Stimulated activated CD8-positive, alpha-beta memory T cell treated with anti-CD3 and anti-CD28 coated beads, Interleukin-12 subunit alpha, Interleukin-12 subunit beta, amount 100 ng/mL, for 1 hour (primary cell): ENCODE data around the gene COL5A1.
"Not testable (repeated sequence)": the region's sequence is repeated elsewhere in the genome, so short reads cannot be mapped to it uniquely, and the experiment has no call there.

Experiments used
- DNase-seq: peaks from one replicate; pipeline ENCODE4 v3.0.0-alpha.2; 2020; ENCODE audit warnings: low read depth

The COL5A1 gene

DNA sequence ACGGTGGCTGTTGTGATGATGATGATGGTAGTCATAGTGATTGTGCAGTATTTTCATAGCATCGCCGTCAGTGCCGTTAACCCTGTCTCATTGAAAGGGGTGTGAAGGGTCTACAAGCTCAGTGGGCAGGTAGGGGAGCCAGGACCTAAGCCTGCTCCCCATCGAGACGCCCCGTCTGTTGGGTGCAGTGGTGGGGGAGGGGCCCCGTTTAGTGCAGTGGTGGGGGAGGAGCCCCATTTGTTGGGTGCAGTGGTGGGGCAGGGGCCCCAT, 68.6 kb downstream of the COL5A1 start:
- no peak for DNase-seq

DNA sequence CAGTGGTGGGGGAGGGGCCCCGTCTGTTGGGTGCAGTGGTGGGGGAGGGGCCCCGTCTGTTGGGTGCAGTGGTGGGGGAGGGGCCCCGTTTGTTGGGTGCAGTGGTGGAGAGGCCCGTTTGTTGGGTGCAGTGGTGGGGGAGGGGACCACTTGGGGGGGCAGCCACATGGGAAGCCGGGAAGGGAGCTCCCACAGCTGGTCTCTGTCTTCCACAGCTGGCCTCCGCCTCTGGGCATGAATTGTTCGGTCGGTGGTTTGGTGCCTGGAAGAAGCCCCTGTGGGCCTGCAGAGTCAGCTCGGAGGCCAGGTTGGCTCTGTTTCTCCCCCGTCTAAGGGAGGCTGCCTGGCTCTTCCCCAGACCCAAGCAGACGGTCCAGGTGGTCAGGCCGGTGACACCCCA, 69.3 kb downstream of the COL5A1 start:
- DNase-seq: no peak

DNA sequence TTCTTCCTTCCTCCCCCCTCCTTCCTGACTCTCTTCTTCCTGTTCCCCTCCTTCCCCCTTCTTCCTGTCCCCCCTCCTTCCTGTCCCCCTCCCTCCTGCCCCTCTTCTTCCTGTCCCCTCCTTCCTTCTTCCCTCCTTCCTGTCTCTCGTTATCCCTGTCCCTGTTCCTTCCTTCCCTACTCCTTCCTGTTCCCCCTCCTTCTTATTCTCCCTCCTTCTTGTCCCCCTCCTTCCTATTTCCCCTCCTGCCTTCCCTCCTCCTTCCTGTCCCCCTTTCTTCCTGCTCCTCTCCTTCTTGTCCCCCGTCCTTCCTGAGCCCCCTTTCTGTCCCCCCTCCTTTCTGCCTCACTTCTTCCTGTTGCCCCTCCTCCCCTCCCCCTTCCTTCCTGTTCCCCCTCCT, 70.6 kb downstream of the COL5A1 start:
- DNase-seq: no peak

DNA sequence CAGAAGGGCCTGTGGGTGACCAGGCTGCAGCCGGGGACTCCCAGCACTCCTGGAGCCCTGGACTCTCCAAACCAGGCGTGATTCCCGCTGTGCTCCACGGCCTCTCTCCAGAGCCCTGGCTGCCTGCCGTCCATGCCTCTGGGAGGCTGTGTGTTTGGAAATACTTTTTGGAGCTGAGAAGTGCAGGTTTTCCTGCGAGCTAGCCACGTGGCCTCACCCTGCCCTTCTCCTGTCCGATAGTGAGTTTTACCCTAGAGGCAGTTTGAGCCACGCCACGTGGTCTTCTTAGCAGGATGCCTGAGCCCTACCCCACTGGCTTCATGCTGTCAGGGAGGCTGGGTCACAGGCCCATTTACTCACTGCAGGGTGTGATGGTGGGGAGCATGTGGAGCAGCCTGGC, 71.3 kb downstream of the COL5A1 start:
- DNase-seq: no peak

DNA sequence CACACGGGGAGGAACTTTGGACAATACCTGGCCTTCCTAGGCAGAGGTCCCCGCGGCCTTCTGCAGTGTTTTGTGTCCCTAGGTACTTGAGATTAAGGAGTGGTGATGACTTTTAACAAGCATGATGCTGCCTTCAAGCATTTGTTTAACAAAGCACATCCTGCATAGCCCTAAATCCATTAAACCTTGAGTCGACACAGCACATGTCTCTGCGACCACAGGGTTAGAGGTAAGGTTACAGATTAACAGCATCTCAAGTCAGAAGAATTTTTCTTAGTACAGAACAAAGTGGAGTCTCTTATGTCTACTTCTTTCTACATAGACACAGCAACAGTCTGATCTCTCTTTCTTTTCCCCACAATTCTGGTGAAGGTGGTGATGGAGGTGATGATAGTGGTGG, 73.9 kb downstream of the COL5A1 start:
- not testable (repeated sequence) for DNase-seq

DNA sequence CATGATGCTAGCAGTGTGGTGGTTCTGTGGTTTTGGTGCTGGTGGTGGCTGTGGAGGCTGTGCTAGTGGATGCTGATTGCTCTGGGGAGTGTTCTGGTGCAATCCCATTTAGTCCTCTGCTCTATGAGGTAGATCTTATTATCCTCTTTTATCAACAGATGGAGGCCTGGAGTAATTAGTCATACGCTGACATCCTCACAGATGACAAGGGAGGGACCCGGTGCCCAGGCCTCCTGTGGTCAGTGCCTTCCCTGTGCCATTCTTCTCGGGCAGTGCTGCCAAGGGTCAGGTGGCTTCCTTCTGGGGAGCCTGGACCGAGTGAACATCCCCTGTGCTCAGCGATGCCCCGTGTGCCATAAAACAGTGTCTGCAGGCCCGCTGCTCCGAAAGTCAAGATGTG, 74.5 kb downstream of the COL5A1 start:
- DNase-seq: no peak

DNA sequence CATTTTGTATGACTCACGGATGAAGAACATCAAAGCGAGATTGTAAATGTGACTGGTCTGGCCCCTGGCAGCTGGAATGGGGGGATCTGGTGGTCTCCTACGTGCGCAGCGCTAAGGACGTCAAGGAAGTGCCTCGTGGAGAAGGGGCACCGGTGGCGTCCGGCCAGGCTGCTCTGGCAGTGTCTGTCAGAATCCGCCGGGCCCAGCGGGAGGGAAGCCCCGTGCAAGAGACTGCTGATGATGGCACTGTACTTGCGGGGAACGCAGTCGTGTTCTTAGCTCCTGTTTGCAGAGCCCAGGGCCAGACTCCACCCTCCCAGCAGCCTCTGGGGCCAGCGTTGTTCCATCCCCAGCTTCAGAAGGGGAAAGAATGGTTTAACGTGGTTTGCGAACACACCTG, 75.5 kb downstream of the COL5A1 start:
- no peak for DNase-seq

DNA sequence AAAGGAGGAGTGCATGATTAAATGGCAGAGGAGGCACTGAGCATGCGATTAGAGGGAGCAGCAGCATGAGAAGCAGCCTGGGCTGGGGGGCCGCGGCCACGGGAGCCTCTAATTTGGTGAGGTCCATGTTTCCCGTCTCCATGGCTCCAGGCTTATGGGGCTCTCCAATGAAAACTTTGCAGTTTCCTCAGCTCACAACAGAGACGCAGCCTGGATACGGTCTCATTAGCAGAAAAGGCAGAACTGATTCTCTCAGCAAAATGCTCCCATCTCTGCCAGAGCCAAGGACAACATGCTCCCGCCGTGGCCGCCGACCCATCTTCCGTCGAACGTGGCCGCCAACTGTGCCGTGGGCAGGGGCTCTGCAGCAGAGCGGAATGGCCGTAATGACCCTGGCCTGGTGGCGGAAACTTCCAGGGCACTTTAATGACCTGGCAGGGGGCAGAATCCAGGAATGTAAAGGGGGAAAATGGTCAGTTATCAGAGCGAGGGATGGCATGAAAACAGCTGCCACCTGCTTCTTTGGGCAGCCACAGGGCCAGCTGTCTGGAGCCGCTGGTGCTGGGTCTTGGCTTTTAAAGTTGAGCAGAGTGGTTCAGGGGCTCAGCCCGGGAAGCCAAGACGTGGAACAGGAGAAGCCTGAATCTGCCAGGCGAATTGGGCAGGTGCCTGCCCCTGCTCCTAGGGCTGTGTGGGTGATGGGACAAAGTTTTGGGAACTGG, 76.5 kb downstream of the COL5A1 start:
- DNase-seq: no peak

DNA sequence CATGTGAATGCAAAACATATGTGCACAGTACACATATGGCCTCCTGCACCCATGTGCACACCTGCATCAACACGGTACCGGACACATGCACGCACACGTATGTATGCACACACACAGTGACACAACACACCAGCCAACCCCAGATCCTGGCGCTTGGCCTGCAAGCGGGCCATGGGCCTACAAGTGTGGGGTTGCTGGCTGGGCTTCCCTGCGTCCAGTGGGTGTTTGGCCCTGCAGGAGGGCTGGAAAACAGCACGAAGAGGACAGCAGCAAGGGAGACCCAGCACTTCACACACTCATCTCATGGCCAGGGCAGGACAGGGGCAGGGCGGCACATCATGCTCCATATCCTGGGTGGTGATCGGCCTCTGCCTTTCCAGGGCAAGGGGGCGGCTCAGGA, 77.7 kb downstream of the COL5A1 start:
- no peak for DNase-seq

DNA sequence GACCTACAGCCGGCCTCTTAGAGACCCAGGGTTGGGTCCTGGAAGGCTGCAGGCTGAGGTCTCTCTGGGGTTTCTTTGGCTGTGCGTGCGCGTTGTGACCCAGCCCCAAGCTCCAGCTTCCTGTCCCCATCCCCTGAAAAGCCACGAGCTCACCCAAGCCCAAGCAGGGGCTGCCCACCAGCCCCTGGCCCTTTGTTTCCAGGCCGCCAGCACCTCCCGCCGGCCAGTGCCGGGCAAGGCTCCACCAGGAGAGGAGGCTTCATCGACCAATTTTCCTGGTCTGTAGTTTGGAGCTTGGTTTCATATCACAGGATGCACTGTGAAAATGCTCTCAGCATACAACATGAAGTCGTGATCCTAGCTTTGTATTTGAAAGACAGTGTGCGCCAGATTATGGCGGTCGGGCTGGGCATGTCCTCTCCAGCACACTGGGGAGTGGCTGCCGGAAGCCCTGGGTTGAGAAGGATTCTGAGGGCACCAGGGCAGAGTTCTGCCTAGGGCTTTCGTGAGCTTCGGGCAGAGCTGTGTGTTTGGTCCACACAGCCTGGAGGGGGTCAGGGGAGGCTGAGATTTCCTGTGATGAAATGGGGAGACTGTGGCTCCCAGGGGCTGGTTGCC, 78.6 kb downstream of the COL5A1 start:
- DNase-seq: no peak

DNA sequence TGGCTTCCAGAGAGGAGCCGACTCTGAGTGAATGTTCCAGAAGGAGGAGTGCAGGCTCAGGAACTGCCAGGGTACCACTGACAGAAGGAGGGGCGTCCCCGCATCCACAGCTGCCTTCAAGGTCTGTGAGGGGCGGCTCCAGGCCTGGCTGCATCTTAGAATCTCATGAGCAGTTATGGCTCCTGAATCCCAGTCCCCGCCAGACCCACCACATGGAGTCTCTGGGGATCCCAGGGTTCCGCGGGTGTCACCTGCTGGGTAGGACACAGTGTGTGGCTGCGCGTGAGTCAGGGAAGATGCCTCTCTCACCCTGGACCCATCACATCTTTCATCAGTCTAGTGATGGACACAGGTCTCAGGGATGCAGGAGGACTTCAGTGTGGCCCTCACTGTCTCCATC, 79.2 kb downstream of the COL5A1 start:
- DNase-seq: no peak

DNA sequence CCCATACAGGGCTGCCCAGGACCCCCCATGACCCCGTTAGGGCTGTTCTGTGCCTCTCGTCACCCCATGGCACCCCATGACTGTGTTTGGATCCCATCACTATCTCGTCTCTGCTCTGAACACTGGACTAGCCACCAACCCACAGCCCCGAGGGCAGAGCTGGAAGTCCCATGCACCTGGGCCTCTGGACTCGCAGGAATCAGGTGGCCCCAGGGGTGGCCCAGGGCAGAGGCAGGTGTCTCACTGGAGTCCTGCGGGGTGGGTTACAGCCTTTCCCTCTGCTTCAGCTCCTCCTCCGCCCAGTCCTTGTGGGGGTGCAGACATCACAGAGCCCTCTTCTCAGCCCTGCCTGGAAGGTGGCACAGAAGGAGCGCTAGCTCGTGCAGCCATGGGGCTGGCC, 79.7 kb downstream of the COL5A1 start:
- DNase-seq: no peak

DNA sequence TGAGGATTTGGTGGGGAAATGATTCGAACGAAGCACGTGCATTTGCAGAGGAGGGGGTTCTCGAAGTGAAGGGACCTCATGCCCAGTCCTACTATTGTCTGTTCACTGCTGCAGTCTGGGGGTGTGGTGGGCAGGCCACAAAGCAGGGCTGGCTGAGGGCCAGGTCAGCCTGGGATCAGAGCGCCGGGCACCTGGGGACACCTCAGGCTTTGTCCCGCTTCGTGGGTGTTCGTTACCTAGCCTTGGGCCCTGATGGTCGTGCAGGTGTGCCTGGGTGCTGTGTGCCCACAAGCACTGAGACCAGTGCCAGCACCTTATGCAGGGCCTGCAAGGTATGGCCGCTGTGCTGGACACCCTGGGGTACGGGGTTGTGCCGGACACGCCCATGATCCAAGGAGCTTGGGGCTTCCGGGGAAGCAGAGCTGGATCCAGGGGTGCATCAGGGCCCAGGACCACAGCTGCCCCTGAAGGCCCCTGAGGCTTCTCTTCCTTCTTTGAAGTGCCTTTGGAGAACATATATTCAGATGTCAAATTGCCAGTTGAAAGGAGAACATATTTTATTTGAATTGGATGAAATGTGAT, 80.6 kb downstream of the COL5A1 start:
- DNase-seq: no peak

DNA sequence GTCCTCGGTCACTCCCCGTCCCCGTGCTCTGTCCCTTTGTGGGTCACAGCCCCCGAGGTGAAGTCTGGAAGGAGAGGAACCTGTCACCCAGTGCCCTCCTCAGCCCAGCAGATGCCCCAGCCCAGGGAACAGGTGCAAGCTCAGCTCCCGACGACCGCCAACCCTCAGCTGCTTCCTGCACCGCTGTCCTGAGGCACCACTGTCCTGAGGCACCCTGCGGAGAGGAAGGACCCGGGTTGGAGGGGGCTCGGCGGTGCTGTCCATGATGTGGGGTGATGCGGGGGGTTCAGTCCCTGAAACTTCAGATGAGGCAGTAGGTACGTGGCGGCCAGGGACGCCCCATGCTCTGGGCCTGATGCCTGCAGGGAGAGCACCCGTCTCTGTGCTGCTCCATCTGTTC, 81.4 kb downstream of the COL5A1 start:
- DNase-seq: no peak

DNA sequence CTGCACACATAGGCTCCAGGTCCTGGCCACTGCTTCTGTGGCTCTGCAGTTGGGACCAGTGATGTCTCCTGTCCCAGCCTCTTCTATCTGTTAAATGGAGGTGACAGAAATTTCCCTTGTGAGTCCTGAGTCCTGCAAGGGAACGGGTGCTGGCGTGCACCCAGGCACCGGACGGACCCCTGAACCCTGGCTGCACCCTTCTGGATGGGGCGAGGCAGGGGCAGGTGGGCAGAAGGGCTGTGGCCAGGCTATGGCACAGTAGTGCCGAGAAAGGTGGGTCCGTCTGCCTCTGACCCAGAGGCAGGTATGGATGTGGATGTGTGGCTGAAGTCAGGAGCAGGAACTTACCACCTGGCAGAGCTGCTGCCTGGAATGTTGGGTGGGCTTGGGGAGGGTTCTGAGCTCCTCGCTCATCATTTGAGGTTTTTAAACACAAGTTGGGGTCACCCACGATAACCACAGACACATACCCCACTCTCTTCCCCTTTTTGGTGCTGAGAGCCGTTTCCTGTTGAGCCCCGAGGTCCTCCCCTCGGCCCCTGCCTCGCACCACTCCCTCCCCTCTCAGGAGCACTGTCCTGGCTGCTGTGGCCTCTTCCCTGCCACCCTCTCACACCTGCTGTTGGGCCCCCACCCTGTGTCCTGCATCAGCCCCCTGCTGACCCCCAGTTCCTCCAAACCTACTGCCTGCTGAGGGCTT, 82.0 kb downstream of the COL5A1 start:
- DNase-seq: no peak

DNA sequence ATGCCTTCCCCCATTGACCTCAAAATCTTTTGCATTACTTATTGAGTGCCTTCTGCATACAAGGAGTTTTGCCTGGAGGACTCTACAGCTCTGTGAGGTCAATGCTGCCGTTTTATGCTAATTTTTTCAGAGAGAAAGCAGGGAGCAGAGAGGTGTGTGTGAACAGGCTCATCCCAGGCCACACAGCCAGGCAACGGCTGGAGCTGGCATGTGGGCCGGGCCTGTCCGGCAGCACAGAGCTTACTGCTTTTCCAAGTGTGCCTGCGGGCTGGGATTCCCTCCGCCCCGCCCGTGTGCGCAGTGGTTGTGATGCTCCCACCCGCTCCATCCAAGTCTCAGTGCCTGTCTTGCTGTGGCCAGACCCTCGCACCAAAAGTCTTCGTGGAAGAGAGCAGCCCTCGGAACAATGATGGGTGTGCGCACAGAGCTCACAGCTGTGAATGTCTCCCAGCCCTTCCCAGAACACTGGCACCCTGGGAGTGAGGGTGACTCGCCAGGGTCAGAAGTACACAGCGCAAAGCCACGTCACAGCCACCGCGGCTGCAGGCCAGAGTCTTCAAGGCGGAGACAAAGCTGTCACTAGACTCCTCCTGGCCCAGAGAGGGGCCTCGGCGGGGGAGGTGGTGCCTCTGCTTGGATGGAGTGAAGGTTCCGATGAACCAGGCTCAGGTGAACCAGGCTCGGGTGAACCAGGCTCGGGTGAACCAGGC, 82.8 kb downstream of the COL5A1 start:
- no peak for DNase-seq

DNA sequence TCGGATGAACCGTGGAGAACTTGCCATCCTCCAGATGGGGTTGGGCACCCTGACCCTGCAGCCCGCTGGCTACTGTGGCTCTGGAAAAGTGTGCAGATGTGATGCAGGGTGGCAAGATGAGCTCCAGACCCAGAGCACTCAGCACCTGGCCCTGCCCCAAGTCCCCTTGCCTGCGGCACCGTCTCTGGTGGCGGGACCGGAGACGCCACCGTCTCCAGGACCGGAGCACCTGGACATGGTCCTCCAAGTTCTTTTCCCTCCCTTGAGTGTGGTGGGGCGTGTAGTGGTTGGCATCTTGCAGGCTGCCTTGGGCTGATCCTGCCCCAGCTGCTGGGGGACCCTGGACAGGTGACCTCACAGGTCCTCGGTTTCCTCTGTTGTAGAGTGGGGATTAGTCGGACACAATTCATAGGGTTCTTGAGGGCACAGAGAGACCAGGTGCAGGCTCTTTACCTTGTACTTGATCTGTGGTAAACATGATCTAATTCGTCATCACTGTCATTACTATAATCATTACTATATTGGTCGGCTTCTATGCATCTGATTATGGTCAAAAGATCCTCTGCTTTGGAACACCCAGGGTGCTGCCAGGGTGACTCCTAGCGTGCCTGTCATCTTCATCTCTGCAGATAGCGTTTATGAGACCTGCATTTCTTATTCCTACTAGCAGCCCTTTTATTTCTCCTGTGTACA, 83.5 kb downstream of the COL5A1 start:
- DNase-seq: no peak

DNA sequence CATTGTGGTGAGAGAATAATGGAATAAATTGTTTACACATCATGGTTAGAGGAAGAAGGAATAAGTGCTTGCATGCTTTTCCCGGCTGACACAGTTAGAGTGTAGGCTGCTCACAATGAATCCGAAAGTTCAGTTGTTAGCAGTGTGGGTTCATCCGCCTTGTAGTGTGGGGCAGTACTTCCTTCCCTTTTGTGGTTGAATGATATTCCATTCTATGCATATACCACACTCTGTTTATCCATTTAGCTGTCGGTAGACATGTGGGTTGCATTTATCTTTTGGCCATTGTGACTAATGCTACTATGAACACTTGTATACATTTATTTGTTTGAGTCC, 84.0 kb downstream of the COL5A1 start:
- DNase-seq: no peak

DNA sequence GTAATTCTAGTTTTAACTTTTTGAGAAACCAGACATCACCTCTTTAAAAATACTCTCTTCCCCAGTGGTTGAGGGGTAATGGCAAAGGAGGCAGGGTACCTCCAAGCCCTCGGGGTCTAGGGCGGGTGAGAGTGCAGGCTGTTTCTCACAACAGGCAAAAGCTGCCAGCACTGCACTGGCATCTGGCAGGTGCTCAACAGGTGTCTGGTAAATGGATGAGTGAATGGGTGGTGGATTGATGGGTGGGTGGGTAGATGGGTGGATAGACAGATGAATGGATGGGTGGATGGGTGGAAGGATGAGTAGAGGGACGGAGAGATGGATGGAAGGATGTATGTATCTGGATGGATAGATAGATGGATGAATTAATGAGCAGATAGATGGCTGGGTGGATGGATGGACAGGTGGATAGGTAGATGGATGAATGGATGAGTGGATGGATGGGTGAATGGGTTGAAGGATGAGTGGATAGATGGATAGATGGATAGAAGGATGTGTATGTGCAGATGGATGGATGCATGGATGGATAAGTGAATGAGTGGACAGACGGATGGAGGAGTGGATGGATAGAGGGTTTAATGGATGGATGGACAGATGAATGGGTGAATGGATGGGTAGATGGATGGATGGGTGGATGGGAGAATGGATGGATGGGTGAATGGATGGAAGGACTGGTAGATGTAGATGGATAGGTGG, 84.6 kb downstream of the COL5A1 start:
- DNase-seq: no peak

DNA sequence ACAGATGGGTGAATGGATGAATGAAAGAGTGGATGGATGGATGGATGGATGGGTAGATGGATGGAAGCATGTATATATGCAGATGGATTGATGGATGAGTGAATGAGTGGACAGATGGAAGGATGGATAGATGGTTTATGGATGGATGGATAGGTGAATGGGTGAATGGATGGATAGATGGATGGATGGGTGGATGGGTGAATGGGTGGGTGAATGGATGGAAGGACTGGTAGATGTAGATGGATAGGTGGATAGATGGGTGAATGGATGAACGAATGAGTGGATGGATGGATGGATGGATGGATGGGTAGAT, 85.1 kb downstream of the COL5A1 start:
- DNase-seq: no peak

DNA sequence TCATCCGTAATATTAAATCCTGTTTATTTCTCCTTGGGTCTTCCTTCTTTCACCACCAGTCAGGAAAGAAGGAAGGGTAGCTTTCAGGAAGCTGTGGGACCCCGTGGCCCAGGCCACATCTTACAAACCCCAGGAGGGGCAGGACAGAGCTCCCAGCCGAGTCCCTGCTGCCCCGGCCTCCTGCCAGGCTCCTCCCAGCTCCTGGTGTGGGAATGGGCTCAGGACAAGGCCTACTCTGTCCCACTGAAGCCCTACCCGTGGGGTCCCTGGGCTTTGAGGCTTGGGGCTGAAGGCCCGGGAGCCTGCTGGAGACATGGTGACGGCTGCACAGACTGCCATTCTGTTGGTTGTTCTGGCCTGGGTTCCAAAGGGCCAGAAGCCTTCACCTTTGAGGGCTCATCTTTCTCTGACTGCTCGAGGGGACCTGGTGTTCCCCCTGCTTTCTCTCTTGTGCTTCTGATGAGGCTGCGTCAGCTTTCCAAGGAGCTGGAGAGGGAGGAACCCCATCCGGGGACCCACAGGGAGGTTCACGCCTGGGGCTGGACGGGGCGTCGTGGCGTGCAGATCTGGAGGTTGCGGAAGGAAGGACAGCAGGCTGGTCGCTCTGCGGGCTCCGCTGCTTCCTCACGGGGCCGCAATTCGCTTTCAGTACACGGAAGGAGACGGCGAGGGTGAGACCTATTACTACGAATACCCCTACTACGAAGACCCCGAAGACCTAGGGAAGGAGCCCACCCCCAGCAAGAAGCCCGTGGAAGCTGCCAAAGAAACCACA, 86.6 kb downstream of the COL5A1 start:
- DNase-seq: no peak
